Endothelial cell of umbilical vein (primary cell): ENCODE data around the gene BAG5.

ENCODE experiments used
- CTCF ChIP-seq, 2 donors: IDR thresholded peaks; 1 replicate in 1 of 2; 2 replicates in 1 of 2; pipeline ENCODE4 v1.5.1; 2011; ENCODE audit warnings: low read length in 2 of 2, mild to moderate bottlenecking in 2 of 2, moderate library complexity in 2 of 2, control low read depth in 1 of 2, inconsistent platforms in 1 of 2, low read depth in 1 of 2; ENCODE audit not compliant: insufficient read depth in 1 of 2; ENCODE audit errors: extremely low read depth in 1 of 2
- EZH2 ChIP-seq: IDR thresholded peaks from 2 replicates; pipeline ENCODE4 v1.6.1; 2012; ENCODE audit warnings: borderline replicate concordance, low read depth, mild to moderate bottlenecking, moderate library complexity, low read length, inconsistent platforms; ENCODE audit not compliant: severe bottlenecking
- MAX ChIP-seq: IDR thresholded peaks from 2 replicates; pipeline ENCODE4 v1.6.1; 2011; ENCODE audit not compliant: insufficient read depth, insufficient read length

GRCh38 chr14:103508521-103509329 is 53.7 kb downstream of the BAG5 start:
- TF ChIP-seq CTCF (IDR thresholded peaks at IDR 0.05; ENCODE audit: extremely low read depth in 1 of 2, insufficient read depth in 1 of 2, low read depth in 1 of 2, low read length in 2 of 2) (no peak), EZH2 (no peak), MAX (no peak)
